ENCODE measurements around the gene PGF.

Gene PGF

GRCh38 chr14:74956280-74957072 is 1.1 kb upstream of the PGF start:
- DNase-seq (ENCODE audit: low spot score), result no peak

- DNase-seq (ENCODE audit: low spot score), result no peak
Measured at GRCh38 chr14:74956027-74956279, 556 bp upstream of the PGF start.

GRCh38 chr14:74954947-74955228 is 509 bp downstream of the PGF start:
- DNase-seq (ENCODE audit: low spot score), result no peak

- no peak for DNase-seq (ENCODE audit: low spot score)
Measured at GRCh38 chr14:74954232-74954946, 1.0 kb downstream of the PGF start.

GRCh38 chr14:74953686-74954085 is 1.7 kb downstream of the PGF start:
- no peak for DNase-seq (ENCODE audit: low spot score)

- DNase-seq (ENCODE audit: low spot score), result no peak
Measured at GRCh38 chr14:74952697-74953484, 2.5 kb downstream of the PGF start.

GRCh38 chr14:74952180-74952665 is 3.2 kb downstream of the PGF start:
- DNase-seq (ENCODE audit: low spot score), result no peak

GRCh38 chr14:74951443-74952179 is 3.8 kb downstream of the PGF start:
- DNase-seq (ENCODE audit: low spot score), result no peak

- peak; percentile 19 for DNase-seq (ENCODE audit: low spot score)
Measured at GRCh38 chr14:74950795-74951442, 4.5 kb downstream of the PGF start.

GRCh38 chr14:74949859-74950573 is 5.4 kb downstream of the PGF start:
- no peak for DNase-seq (ENCODE audit: low spot score)

- no peak for DNase-seq (ENCODE audit: low spot score)
Measured at GRCh38 chr14:74949191-74949601, 6.2 kb downstream of the PGF start.

- DNase-seq (ENCODE audit: low spot score), result no peak
Measured at GRCh38 chr14:74948228-74949175, 6.9 kb downstream of the PGF start.

- no peak for DNase-seq (ENCODE audit: low spot score)
Measured at GRCh38 chr14:74947353-74948227, 7.8 kb downstream of the PGF start.

GRCh38 chr14:74946659-74947281 is 8.6 kb downstream of the PGF start:
- DNase-seq (ENCODE audit: low spot score), result no peak

- DNase-seq (ENCODE audit: low spot score), result peak; percentile 71
Measured at GRCh38 chr14:74945852-74946658, 9.3 kb downstream of the PGF start.

GRCh38 chr14:74945261-74945851 is 10.0 kb downstream of the PGF start:
- DNase-seq (ENCODE audit: low spot score), result no peak

- DNase-seq (ENCODE audit: low spot score), result no peak
Measured at GRCh38 chr14:74942608-74943007, 12.8 kb downstream of the PGF start.
